OCI-LY1 (cell line): ENCODE results near the gene CEP76.

ENCODE experiments used
- H2AFZ ChIP-seq: fragments of 200-600 bp; sonication (generic), shearing (Covaris generic); 2 replicates; pipeline ENCODE4 v1.6.0; 2014; ENCODE audit warnings: antibody characterized with exemption, mild to moderate bottlenecking, low read length
- H3F3A ChIP-seq: fragments of 200-600 bp; sonication (generic), shearing (Covaris generic); 2 replicates; pipeline ENCODE4 v1.6.0; 2014; ENCODE audit warnings: mild to moderate bottlenecking, antibody characterized with exemption, low read length, moderate library complexity; ENCODE audit not compliant: insufficient read depth
- H3K27ac ChIP-seq: fragments of 200-600 bp; sonication (generic); 2 replicates; pipeline ENCODE4 v1.5.1; 2014; ENCODE audit warnings: low read length, mixed run types, mild to moderate bottlenecking, low read depth; ENCODE audit not compliant: poor library complexity, severe bottlenecking
- H3K27me3 ChIP-seq: fragments of 200-600 bp; sonication (generic); 2 replicates; pipeline ENCODE4 v1.6.0; 2014; ENCODE audit warnings: antibody characterized with exemption, mild to moderate bottlenecking, low read length, moderate library complexity; ENCODE audit not compliant: insufficient read depth
- H3K36me3 ChIP-seq: fragments of 200-600 bp; sonication (generic); 2 replicates; pipeline ENCODE4 v1.6.1; 2014; ENCODE audit warnings: mild to moderate bottlenecking, antibody characterized with exemption, low read length, moderate library complexity, mixed read lengths; ENCODE audit not compliant: insufficient read depth
- H3K4me1 ChIP-seq: fragments of 200-600 bp; sonication (generic); 2 replicates; pipeline ENCODE4 v1.5.1; 2014; ENCODE audit warnings: mild to moderate bottlenecking, low read length, moderate library complexity; ENCODE audit not compliant: insufficient read depth, severe bottlenecking
- H3K4me2 ChIP-seq: fragments of 200-600 bp; sonication (generic), shearing (Covaris generic); 2 replicates; pipeline ENCODE4 v1.6.1; 2014; ENCODE audit warnings: low read length
- H3K4me3 ChIP-seq: fragments of 200-600 bp; sonication (generic); 2 replicates; pipeline ENCODE4 v1.5.1; 2014; ENCODE audit warnings: low read length, low read depth, mild to moderate bottlenecking, mixed read lengths; ENCODE audit not compliant: poor library complexity, severe bottlenecking
- H3K79me2 ChIP-seq: fragments of 200-600 bp; shearing (Covaris generic); 2 replicates; pipeline ENCODE4 v1.6.1; 2016; ENCODE audit warnings: mixed run types, low read length, mixed read lengths; ENCODE audit not compliant: insufficient read depth
- H3K9ac ChIP-seq: fragments of 200-600 bp; sonication (generic), shearing (Covaris generic); 2 replicates; pipeline ENCODE4 v1.6.1; 2014; ENCODE audit warnings: mild to moderate bottlenecking, low read length, mixed read lengths
- H3K9me2 ChIP-seq: fragments of 200-600 bp; sonication (generic), shearing (Covaris generic); 2 replicates; pipeline ENCODE4 v1.6.1; 2014; ENCODE audit warnings: low read depth, mild to moderate bottlenecking, low read length, mixed read lengths
- H3K9me3 ChIP-seq: fragments of 200-600 bp; shearing (Covaris generic); 2 replicates; pipeline ENCODE4 v1.6.1; 2014; ENCODE audit warnings: low read length, mixed read lengths
- H4K20me1 ChIP-seq: fragments of 200-600 bp; sonication (generic), shearing (Covaris generic); 2 replicates; pipeline ENCODE4 v1.6.0; 2016; ENCODE audit warnings: mild to moderate bottlenecking, low read length; ENCODE audit not compliant: insufficient read depth
- CTCF ChIP-seq: fragments of 200-600 bp; sonication (generic), shearing (Covaris generic); IDR thresholded peaks from 2 replicates; pipeline ENCODE4 v1.5.1; 2017; ENCODE audit warnings: mild to moderate bottlenecking, antibody characterized with exemption, low read length, moderate library complexity, mixed read lengths
- EZH2 ChIP-seq: fragments of 200-600 bp; sonication (generic), shearing (Covaris generic); IDR thresholded peaks from 2 replicates; pipeline ENCODE4 v1.8.0; 2017; ENCODE audit warnings: borderline replicate concordance, mixed run types, mild to moderate bottlenecking, antibody characterized with exemption, low read length, moderate library complexity, mixed read lengths

CEP76 gene

GRCh38 chr18:12652861-12653401 is 49.6 kb downstream of the CEP76 start:
- TF ChIP-seq EZH2, result no peak
- TF ChIP-seq CTCF, result no peak
- Histone ChIP-seq H3K27me3 (no peaks in the 10 kb centered on the region), H2AFZ (no peak overlapping the region), H3K9me2 (no peaks in the 10 kb centered on the region), H3K9ac (no peak overlapping the region), H3K27ac (no peak overlapping the region), H3K36me3 (no peaks in the 10 kb centered on the region), H3K79me2 (no peaks in the 10 kb centered on the region), H3K4me3 (no peak overlapping the region), H3F3A (no peaks in the 10 kb centered on the region), H3K9me3 (no peaks in the 10 kb centered on the region), H4K20me1 (no peaks in the 10 kb centered on the region), H3K4me2 (no peak overlapping the region), H3K4me1 (peaks cover 8% of the 10 kb centered on the region)

GRCh38 chr18:12651651-12652050 is 50.9 kb downstream of the CEP76 start:
- no peak overlapping the region for H2AFZ ChIP-seq
- H3K9ac ChIP-seq, result no peak overlapping the region
- H3K9me3 ChIP-seq, result no peaks in the 10 kb centered on the region
- no peaks in the 10 kb centered on the region for H4K20me1 ChIP-seq
- H3K36me3 ChIP-seq, result no peaks in the 10 kb centered on the region
- H3K4me1 ChIP-seq, result no peaks in the 10 kb centered on the region
- no peak overlapping the region for H3K4me2 ChIP-seq
- H3K79me2 ChIP-seq, result no peaks in the 10 kb centered on the region
- H3K27ac ChIP-seq, result no peak overlapping the region
- no peak for TF ChIP-seq CTCF
- no peak for TF ChIP-seq EZH2
- no peaks in the 10 kb centered on the region for H3F3A ChIP-seq
- H3K9me2 ChIP-seq, result no peaks in the 10 kb centered on the region
- no peak overlapping the region for H3K4me3 ChIP-seq
- peaks cover 3% of the 10 kb centered on the region; the same call in 1 of the 2 replicates for H3K27me3 ChIP-seq

DNA sequence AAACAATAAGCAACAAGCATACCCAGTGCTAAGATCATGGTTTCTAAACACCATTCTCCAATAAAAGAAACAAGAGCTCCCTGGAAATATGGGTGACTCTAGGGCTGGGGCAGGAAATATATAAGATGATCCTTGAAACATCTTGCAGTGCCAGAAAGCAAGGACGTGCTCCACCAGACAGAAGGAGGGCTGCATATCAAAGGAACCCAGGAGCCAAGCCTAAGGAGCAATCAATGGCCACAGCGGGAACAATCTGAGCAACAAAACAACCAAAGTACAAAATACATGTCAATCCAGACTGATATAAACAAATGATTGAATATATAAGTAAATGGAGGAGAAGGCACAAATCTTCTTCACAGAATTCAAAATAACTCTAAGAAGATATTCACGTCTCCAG is 54.8 kb downstream of the CEP76 start:
- peaks cover 6% of the 10 kb centered on the region; the same call in 1 of the 2 replicates for H3K27me3 ChIP-seq

More for the DNA sequence above, 54.8 kb downstream of the CEP76 start:
- Histone ChIP-seq H3K9ac (no peak overlapping the region), H3K27ac (no peak overlapping the region), H3K4me2 (no peak overlapping the region), H4K20me1 (no peaks in the 10 kb centered on the region), H3K36me3 (no peaks in the 10 kb centered on the region), H2AFZ (no peak overlapping the region), H3K4me1 (no peaks in the 10 kb centered on the region), H3K9me3 (no peaks in the 10 kb centered on the region), H3K4me3 (no peak overlapping the region), H3K9me2 (no peaks in the 10 kb centered on the region), H3F3A (no peaks in the 10 kb centered on the region), H3K79me2 (no peaks in the 10 kb centered on the region)
- TF ChIP-seq CTCF (no peak), EZH2 (no peak)
